A549 (cell line): ENCODE results near the gene ARL15. TPM values are rescaled to one million over a fixed set of nuclear protein-coding genes. Genes with fewer than 3 reads are reported as not detected.

ENCODE experiments used
- ATAC-seq, 2 experiments: fragments of 200-7000 bp in 1 of 2; fragments of >200 bp in 1 of 2; cut with Nextera tagmentation in 1 of 2; cut with Tn5 transposase in 1 of 2; 3 replicates each; pipeline versions ENCODE4 v1.8.0 to v1.9.1; 2018 to 2020; ENCODE audit warnings: mild to moderate bottlenecking in 1 of 2, moderate library complexity in 1 of 2
- CTCF ChIA-PET: fragments of 300-600 bp; sonication (Branson Sonifier 250); formaldehyde crosslinking; extraction: SDS; loops from one replicate; lab custom pipeline; 2021; ENCODE audit warnings: antibody characterized with exemption, inconsistent platforms; lab: Yijun Ruan, JAX
- POLR2A ChIA-PET: fragments of 350-600 bp; formaldehyde crosslinking; extraction: SDS; loops from one replicate; lab custom pipeline; 2021; ENCODE audit warnings: antibody characterized with exemption, inconsistent platforms; lab: Yijun Ruan, JAX
- DNase-seq, 2 experiments: peaks; one replicate each; pipeline versions ENCODE4 v3.0.0 to v3.0.0-alpha.2; 2011 to 2016; ENCODE audit warnings: low read depth in 1 of 2, low spot score in 1 of 2
- FAIRE-seq: peaks from 2 replicates; lab custom pipeline; 2011; peaks lifted over from hg19 to GRCh38; lab: Jason Lieb, UNC
- H3K27ac ChIP-seq, 2 experiments: fragments of >200 bp; sonication (Bioruptor Twin); formaldehyde crosslinking; 3 replicates each; pipeline ENCODE4 v1.5.1; 2016 to 2017
- H3K4me1 ChIP-seq: fragments of >200 bp; sonication (Bioruptor Twin); formaldehyde crosslinking; 3 replicates; pipeline ENCODE4 v1.6.1; 2016
- H3K4me2 ChIP-seq: fragments of >200 bp; sonication (Bioruptor Twin); formaldehyde crosslinking; 3 replicates; pipeline ENCODE4 v1.6.1; 2016
- H3K4me3 ChIP-seq: fragments of >200 bp; sonication (Bioruptor Twin); formaldehyde crosslinking; 3 replicates; pipeline ENCODE4 v1.5.1; 2016
- H3K9me3 ChIP-seq: fragments of >200 bp; sonication (Bioruptor Twin); formaldehyde crosslinking; 3 replicates; pipeline ENCODE4 v1.6.1; 2016
- ATOH8 ChIP-seq: fragments of 250-450 bp; sonication (Bioruptor Pico); IDR thresholded peaks from 2 replicates; pipeline ENCODE4 v1.5.0; 2020; ENCODE audit warnings: low read depth, mild to moderate bottlenecking, moderate library complexity
- BCL3 ChIP-seq: fragments of >200 bp; sonication (Bioruptor Twin); formaldehyde crosslinking; IDR thresholded peaks from 3 replicates; pipeline ENCODE4 v1.6.1; 2016
- CEBPB ChIP-seq, 2 experiments: fragments of >200 bp in 1 of 2; sonication (Bioruptor Twin) in 1 of 2; formaldehyde crosslinking in 1 of 2; IDR thresholded peaks; 2 replicates each; pipeline ENCODE4 v1.6.1; 2012 to 2016
- CHD4 ChIP-seq: fragments of 200-600 bp; sonication (generic); IDR thresholded peaks from 2 replicates; pipeline ENCODE4 v1.6.1; 2016; ENCODE audit warnings: antibody characterized with exemption, mild to moderate bottlenecking, borderline replicate concordance
- ELK1 ChIP-seq: fragments of 150-350 bp; IDR thresholded peaks from 2 replicates; pipeline ENCODE4 v1.6.1; 2014; ENCODE audit warnings: low read depth, mild to moderate bottlenecking, low read length
- EP300 ChIP-seq, 2 experiments: fragments of >200 bp; sonication (Bioruptor Twin); formaldehyde crosslinking; IDR thresholded peaks; 2 replicates in 1 of 2; 3 replicates in 1 of 2; pipeline ENCODE4 v1.6.1; 2016 to 2017
- HDAC2 ChIP-seq: fragments of 200-600 bp; sonication (generic); IDR thresholded peaks from 2 replicates; pipeline ENCODE4 v1.6.1; 2016
- HOXA7 ChIP-seq: fragments of 250-450 bp; sonication (Bioruptor Pico); IDR thresholded peaks from 2 replicates; pipeline ENCODE4 v1.5.0; 2020; ENCODE audit warnings: mild to moderate bottlenecking, moderate library complexity
- HOXB5 ChIP-seq: fragments of 250-450 bp; sonication (Bioruptor Pico); IDR thresholded peaks from 2 replicates; pipeline ENCODE4 v1.5.0; 2020; ENCODE audit warnings: mild to moderate bottlenecking, moderate library complexity
- JUN ChIP-seq, 2 experiments: fragments of >200 bp; sonication (Bioruptor Twin); formaldehyde crosslinking; IDR thresholded peaks; 2 replicates in 1 of 2; 3 replicates in 1 of 2; pipeline ENCODE4 v1.6.1; 2016 to 2017
- KDM5A ChIP-seq: fragments of 200-600 bp; sonication (generic); IDR thresholded peaks from 2 replicates; pipeline ENCODE4 v1.6.1; 2016; ENCODE audit warnings: antibody characterized with exemption, mild to moderate bottlenecking
- MAFK ChIP-seq: fragments of 450-650 bp; IDR thresholded peaks from 2 replicates; pipeline ENCODE4 v1.6.1; 2014; ENCODE audit not compliant: partially characterized antibody
- NR3C1 ChIP-seq: fragments of >200 bp; sonication (Bioruptor Twin); formaldehyde crosslinking; IDR thresholded peaks from 3 replicates; pipeline ENCODE4 v1.6.1; 2017
- RAD21 ChIP-seq, 2 experiments: fragments of >200 bp in 1 of 2; sonication (Bioruptor Twin) in 1 of 2; formaldehyde crosslinking in 1 of 2; IDR thresholded peaks in 1 of 2; conservative IDR thresholded peaks in 1 of 2; 2 replicates in 1 of 2; 3 replicates in 1 of 2; pipeline ENCODE4 v1.6.1; 2012 to 2018; ENCODE audit warnings: inconsistent platforms in 1 of 2
- RCOR1 ChIP-seq: fragments of 150-350 bp; IDR thresholded peaks from 2 replicates; pipeline ENCODE4 v1.6.1; 2014; ENCODE audit warnings: antibody characterized with exemption, low read length, low read depth
- TFCP2L1 ChIP-seq: fragments of 250-450 bp; sonication (Bioruptor Pico); IDR thresholded peaks from 2 replicates; pipeline ENCODE4 v1.5.0; 2021; ENCODE audit warnings: mild to moderate bottlenecking
- ZFP36 ChIP-seq: fragments of 450-650 bp; IDR thresholded peaks from 2 replicates; pipeline ENCODE4 v1.6.1; 2014; ENCODE audit warnings: borderline replicate concordance; ENCODE audit not compliant: partially characterized antibody
- WGBS: methylation state at CpG from one replicate; pipeline ENCODE4 v1.1.6; 2017; ENCODE audit errors: missing lambda C conversion rate; 5-methylcytosine and 5-hydroxymethylcytosine counted together
- polyA plus RNA-seq, 4 experiments: library from polyadenylated mRNA; depleted of rRNA in 3 of 4; stranded (reverse); fragments of >200 nt; fragmentation: RNase III in 1 of 4; extraction: RNeasy Plus Mini Kit Qiagen cat#74134 plus additional on column Dnase treatment in 1 of 4; gene quantifications; 2 replicates in 3 of 4; 3 replicates in 1 of 4; pipeline ENCODE4 v1.2.3, GENCODE V29; 2011 to 2017

Gene ARL15
- polyA plus RNA-seq, 2 of the 4 experiments (the other 2 are of a cell fraction) = 11.8 to 12.1 TPM

GRCh38 chr5:54000011-54000410, 310.4 kb downstream of the ARL15 start:
- 97% methylated on average over 2 of the region's 2 CpGs for WGBS
- ChIA-PET CTCF (no interaction called here), POLR2A (no interaction called here)
- no peak overlapping the region for H3K4me2 ChIP-seq
- DNase-seq = no peak
- no peak overlapping the region for H3K27ac ChIP-seq
- H3K9me3 ChIP-seq = no peaks in the 10 kb centered on the region
- TF ChIP-seq CHD4 (no peak), TFCP2L1 (CRISPR knock-in tag) (no peak), BCL3 (no peak), RCOR1 (no peak), KDM5A (no peak), MAFK (no peak), EP300 (IDR thresholded peaks at IDR 0.05) (no peak), HOXB5 (CRISPR knock-in tag) (no peak), JUN (IDR thresholded peaks at IDR 0.05) (no peak)
- FAIRE-seq = no peak
- no peak for ATAC-seq
- peaks cover 6% of the 10 kb centered on the region; the same call in 1 of the 3 replicates for H3K4me1 ChIP-seq
- no peak overlapping the region for H3K4me3 ChIP-seq

- Histone ChIP-seq H3K4me1 (peaks cover 17% of the 10 kb centered on the region), H3K4me3 (no peak overlapping the region), H3K27ac (no peak overlapping the region), H3K9me3 (no peaks in the 10 kb centered on the region), H3K4me2 (no peak overlapping the region)
- FAIRE-seq (no peak), ATAC-seq (no peak), DNase-seq (no peak)
- 94% methylated on average over 5 of the region's 5 CpGs for WGBS
- ChIA-PET POLR2A (no interaction called here), CTCF (interaction anchor here (0.6 to 1.1 kb wide), 2 partner anchors 10 to 14 kb away, joined by 3 to 4 read pairs; no protein-coding TSS in a partner anchor)
- TF ChIP-seq ATOH8 (CRISPR knock-in tag) (no peak), RAD21 (conservative IDR thresholded peaks at IDR 0.05 in 1 of 2, IDR thresholded peaks at IDR 0.05 in 1 of 2) (no peak), MAFK (no peak), CEBPB (IDR thresholded peaks at IDR 0.05) (no peak), CHD4 (no peak), HDAC2 (no peak), ZFP36 (no peak), HOXA7 (CRISPR knock-in tag) (no peak)
Observed at GRCh38 chr5:53997736-53998627, 312.4 kb downstream of the ARL15 start.

- Histone ChIP-seq H3K27ac (peak overlapping the region in 1 of 2 experiments; percentile 52; a peak in 2 of 6 replicates), H3K4me2 (no peak overlapping the region), H3K4me1 (peaks cover 17% of the 10 kb centered on the region), H3K9me3 (no peaks in the 10 kb centered on the region), H3K4me3 (no peak overlapping the region)
- ATAC-seq (no peak), FAIRE-seq (no peak), DNase-seq (no peak)
- 89% methylated on average over 4 of the region's 4 CpGs for WGBS
- ChIA-PET POLR2A (no interaction called here), CTCF (interaction anchor here (0.9 to 1.7 kb wide), 3 partner anchors 12 to 163 kb away, joined by 3 read pairs; no protein-coding TSS in a partner anchor)
- TF ChIP-seq BCL3 (no peak), ELK1 (no peak), TFCP2L1 (CRISPR knock-in tag) (no peak), NR3C1 (no peak)
Observed at GRCh38 chr5:53996008-53996407, 314.4 kb downstream of the ARL15 start.
